Parathyroid adenoma (tissue), 2 donors: ENCODE data around the gene PAOX.

Experiments used
- H2AFZ ChIP-seq: fragments of 300-600 bp; sonication (generic); one replicate; pipeline ENCODE4 v1.7.0; 2017; ENCODE audit warnings: antibody characterized with exemption, mild to moderate bottlenecking
- H3K27ac ChIP-seq: fragments of 300-600 bp; sonication (generic); one replicate; pipeline ENCODE4 v1.7.0; 2017
- H3K27me3 ChIP-seq: fragments of 300-600 bp; sonication (generic); one replicate; pipeline ENCODE4 v1.7.0; 2017; ENCODE audit warnings: low read length; ENCODE audit not compliant: control insufficient read depth, insufficient read depth
- H3K36me3 ChIP-seq: fragments of 300-600 bp; sonication (generic); one replicate; pipeline ENCODE4 v1.7.0; 2017; ENCODE audit warnings: low read length; ENCODE audit not compliant: control insufficient read depth, insufficient read depth
- H3K4me1 ChIP-seq: fragments of 300-600 bp; sonication (generic); one replicate; pipeline ENCODE4 v1.7.0; 2017; ENCODE audit warnings: control low read depth
- H3K4me2 ChIP-seq: fragments of 300-600 bp; sonication (generic); one replicate; pipeline ENCODE4 v1.7.0; 2017; ENCODE audit warnings: low read length
- H3K4me3 ChIP-seq: fragments of 300-600 bp; sonication (generic); one replicate; pipeline ENCODE4 v1.7.0; 2017; ENCODE audit warnings: low read depth, low read length
- H3K79me2 ChIP-seq: fragments of 300-600 bp; sonication (generic); one replicate; pipeline ENCODE4 v1.7.0; 2017; ENCODE audit warnings: control low read depth
- H3K9ac ChIP-seq: fragments of 300-600 bp; sonication (generic); one replicate; pipeline ENCODE4 v1.7.0; 2017; ENCODE audit warnings: mild to moderate bottlenecking
- H3K9me3 ChIP-seq: fragments of 300-600 bp; sonication (generic); one replicate; pipeline ENCODE4 v1.7.0; 2017; ENCODE audit warnings: low read length; ENCODE audit not compliant: control insufficient read depth
- TF ChIP-seq, protein P1 (sequence below): fragments of 300-600 bp; sonication (generic); IDR thresholded peaks from one replicate; pipeline ENCODE4 v1.7.0; 2017; ENCODE audit warnings: antibody characterized with exemption, mild to moderate bottlenecking
- donor health status: primary hyperparathyroidism.

Gene PAOX

DNA sequence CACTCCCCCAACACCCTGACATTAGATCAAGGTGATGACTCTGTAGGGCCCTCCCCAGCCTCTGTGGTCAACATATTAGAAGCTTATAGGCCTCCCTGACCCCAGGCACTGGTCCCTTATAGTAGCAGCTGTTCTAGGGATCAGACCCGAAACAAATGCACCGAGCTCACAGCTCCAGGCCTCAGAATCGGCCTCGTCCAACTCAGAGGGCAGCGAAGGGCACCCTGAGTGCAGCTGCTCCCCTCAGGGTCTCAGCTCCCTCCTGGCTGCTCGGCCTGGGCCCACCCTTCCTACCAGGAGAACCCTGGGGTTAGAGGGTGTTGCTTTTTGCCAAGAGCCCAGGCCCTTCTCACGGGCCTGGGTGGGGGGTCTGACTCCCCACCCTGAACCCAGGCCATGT, 10.9 kb upstream of the PAOX start:
- Histone ChIP-seq H3K27me3 (no peaks in the 10 kb centered on the region), H3K9ac (no peak overlapping the region), H3K79me2 (no peaks in the 10 kb centered on the region), H3K4me3 (no peak overlapping the region), H3K27ac (no peak overlapping the region), H3K9me3 (no peaks in the 10 kb centered on the region), H3K4me1 (no peaks in the 10 kb centered on the region), H2AFZ (no peak overlapping the region), H3K4me2 (no peak overlapping the region), H3K36me3 (no peaks in the 10 kb centered on the region)
- TF ChIP-seq, protein P1, sequence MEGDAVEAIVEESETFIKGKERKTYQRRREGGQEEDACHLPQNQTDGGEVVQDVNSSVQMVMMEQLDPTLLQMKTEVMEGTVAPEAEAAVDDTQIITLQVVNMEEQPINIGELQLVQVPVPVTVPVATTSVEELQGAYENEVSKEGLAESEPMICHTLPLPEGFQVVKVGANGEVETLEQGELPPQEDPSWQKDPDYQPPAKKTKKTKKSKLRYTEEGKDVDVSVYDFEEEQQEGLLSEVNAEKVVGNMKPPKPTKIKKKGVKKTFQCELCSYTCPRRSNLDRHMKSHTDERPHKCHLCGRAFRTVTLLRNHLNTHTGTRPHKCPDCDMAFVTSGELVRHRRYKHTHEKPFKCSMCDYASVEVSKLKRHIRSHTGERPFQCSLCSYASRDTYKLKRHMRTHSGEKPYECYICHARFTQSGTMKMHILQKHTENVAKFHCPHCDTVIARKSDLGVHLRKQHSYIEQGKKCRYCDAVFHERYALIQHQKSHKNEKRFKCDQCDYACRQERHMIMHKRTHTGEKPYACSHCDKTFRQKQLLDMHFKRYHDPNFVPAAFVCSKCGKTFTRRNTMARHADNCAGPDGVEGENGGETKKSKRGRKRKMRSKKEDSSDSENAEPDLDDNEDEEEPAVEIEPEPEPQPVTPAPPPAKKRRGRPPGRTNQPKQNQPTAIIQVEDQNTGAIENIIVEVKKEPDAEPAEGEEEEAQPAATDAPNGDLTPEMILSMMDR = no peak

DNA sequence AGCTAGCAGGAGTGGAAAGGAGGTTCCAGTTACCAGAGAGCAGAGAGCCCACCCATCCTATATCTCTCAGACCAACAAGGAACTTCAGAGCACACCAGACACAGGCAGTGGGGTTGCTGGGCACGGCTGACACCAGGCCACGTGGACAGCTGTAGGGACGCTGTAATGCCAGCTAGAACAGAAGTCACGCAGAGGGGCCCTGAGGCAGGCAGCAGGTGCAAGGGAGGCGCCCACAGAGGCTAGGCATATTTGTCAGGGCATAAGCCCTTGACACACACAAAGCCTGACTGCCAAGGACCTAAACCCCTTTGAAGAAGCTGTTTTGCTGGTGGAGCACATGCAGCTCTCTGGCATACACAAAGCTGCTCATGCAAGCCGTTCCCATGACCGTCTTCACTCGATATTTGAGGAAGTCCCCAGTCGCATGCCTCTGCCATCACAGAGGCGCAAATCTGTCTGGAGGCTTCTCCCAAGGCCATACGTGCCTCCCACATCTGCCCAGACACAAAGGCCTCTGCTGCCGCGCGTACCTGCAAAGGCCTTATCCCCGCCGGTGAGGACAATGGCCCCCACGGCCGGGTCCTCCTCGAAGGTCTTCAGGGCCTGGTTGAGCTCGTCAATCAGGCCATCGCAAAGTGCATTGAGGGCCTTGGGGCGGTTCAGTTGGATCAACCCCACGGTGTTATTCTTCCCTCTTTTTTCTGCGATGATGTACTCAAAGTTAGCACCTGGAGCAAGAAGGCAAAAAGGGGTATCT, 8.9 kb upstream of the PAOX start:
- TF ChIP-seq, protein P1 = no peak
- Histone ChIP-seq H3K4me2 (no peak overlapping the region), H3K9ac (no peak overlapping the region), H3K36me3 (no peaks in the 10 kb centered on the region), H3K4me3 (no peak overlapping the region), H3K4me1 (no peaks in the 10 kb centered on the region), H3K79me2 (no peaks in the 10 kb centered on the region), H3K27me3 (no peaks in the 10 kb centered on the region), H3K9me3 (no peaks in the 10 kb centered on the region), H3K27ac (no peak overlapping the region), H2AFZ (no peak overlapping the region)

DNA sequence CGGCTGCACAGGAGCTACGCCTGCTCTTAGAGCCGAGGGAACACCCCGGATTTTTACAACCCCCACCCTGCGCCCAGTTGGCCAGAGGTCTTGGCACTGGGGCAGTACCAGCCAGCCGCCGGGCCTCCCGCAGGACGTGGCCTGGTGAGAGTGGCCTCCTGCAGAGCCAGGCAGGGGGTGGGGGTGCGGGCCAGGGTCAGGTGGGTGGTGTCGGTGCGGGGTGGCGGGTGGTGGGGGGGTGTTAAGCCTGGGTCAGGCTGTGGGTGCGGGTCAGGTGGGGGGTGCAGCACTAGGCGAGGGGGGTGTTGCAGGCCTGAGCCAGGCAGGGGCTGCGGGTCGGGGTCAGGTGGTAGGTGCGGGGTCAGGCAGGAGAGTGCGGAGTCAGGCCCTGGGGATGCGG, 6.6 kb upstream of the PAOX start:
- TF ChIP-seq, protein P1 = no peak
- no peak overlapping the region for H3K9ac ChIP-seq
- H3K79me2 ChIP-seq = no peaks in the 10 kb centered on the region
- H3K27ac ChIP-seq = no peak overlapping the region
- H3K4me2 ChIP-seq = peak overlapping the region; percentile 40
- no peak overlapping the region for H3K4me3 ChIP-seq
- no peaks in the 10 kb centered on the region for H3K27me3 ChIP-seq
- H3K36me3 ChIP-seq = no peaks in the 10 kb centered on the region
- H3K4me1 ChIP-seq = no peaks in the 10 kb centered on the region
- no peaks in the 10 kb centered on the region for H3K9me3 ChIP-seq
- H2AFZ ChIP-seq = no peak overlapping the region

DNA sequence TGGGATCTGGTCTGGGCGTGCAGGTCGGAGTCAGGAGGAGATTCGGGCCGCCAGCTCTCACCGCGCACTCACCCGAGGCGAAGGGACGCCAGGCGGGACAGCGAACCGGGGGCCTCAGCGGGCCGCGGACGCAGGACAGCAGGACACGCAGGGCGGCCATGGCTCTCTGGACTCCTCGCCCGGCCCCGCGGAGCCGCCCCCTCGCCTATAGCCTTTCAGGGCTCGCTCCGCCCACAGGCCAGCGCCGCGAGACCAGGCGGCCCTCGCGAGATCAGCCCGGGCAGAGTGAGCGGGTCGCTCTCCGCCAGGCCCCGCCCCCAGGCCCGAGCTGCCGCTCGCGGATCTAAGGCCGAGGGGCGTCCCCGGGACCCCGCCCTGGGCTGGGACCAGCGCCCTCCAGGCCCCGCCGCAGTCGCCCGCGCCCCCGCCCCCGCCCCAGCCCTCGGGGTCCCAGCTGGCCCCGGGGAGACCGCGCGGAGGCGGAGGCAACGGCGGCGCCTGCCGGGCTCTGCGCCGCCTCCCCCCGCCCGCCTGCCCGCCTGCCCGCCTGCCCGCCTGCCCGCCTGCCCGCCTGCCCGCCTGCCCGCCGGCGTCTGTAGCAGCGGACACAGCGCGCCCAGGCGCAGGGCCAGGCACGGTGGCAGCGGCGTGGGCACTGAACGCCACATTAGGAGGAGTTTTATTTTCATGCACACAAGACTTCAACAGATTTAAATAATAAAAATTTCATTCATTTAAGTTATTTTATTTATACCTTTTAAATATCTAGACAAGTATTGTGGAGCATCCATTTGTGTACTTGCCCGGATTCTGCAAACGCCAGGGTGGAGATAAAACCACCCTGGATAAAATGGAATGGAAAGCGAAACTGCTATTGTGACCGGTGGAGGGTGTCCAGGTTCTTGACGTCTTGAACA, 5.6 kb upstream of the PAOX start, which contains the start of gene ECHS1:
ECHS1 (minus strand) TSS at position 181 of the 917 bp plus-strand sequence; CDS start at position 160, 21 bp downstream.
- peak within 1 kb of the TSS; percentile 68 for H3K27ac ChIP-seq
- peak within 1 kb of the TSS; percentile 80 for H2AFZ ChIP-seq
- H3K27me3 ChIP-seq = no peaks in the 10 kb centered on the region
- H3K4me1 ChIP-seq = no peaks in the 10 kb centered on the region
- H3K9ac ChIP-seq = no peak within 1 kb of the TSS
- H3K79me2 ChIP-seq = no peaks in the 10 kb centered on the region
- no peaks in the 10 kb centered on the region for H3K36me3 ChIP-seq
- H3K4me2 ChIP-seq = peak within 1 kb of the TSS; percentile 58
- H3K4me3 ChIP-seq = peak within 1 kb of the TSS; percentile 60
- TF ChIP-seq, protein P1 = no peak
- H3K9me3 ChIP-seq = no peaks in the 10 kb centered on the region
